Mesothelial cell of epicardium (in vitro differentiated cells): ENCODE results near the gene CLDND1. TPM values are rescaled to one million over a fixed set of nuclear protein-coding genes. Genes with fewer than 3 reads are reported as not detected.

Source experiments
- DNase-seq, 2 experiments: peaks; one replicate each; pipeline ENCODE4 v3.0.0; 2021; ENCODE audit warnings: low spot score in 2 of 2; ENCODE audit not compliant: unreplicated experiment in 2 of 2
- H3K27ac Mint-ChIP-seq: 2 replicates; pipeline ENCODE4 v1.8.0; 2021; ENCODE audit warnings: mixed read lengths
- H3K27me3 Mint-ChIP-seq: 2 replicates; pipeline ENCODE4 v1.8.0; 2021; ENCODE audit warnings: low read depth, mixed read lengths
- H3K36me3 Mint-ChIP-seq: 2 replicates; pipeline ENCODE4 v1.8.0; 2021; ENCODE audit warnings: mixed read lengths
- H3K4me1 Mint-ChIP-seq: 2 replicates; pipeline ENCODE4 v1.8.0; 2021; ENCODE audit warnings: mixed read lengths
- H3K4me3 Mint-ChIP-seq: 2 replicates; pipeline ENCODE4 v1.8.0; 2021; ENCODE audit warnings: mild to moderate bottlenecking, moderate library complexity, mixed read lengths
- H3K9me3 Mint-ChIP-seq: 2 replicates; pipeline ENCODE4 v1.8.0; 2021; ENCODE audit warnings: mixed read lengths
- total RNA-seq: library from RNA; stranded (reverse); gene quantifications from 3 replicates; pipeline ENCODE4 v1.2.1, GENCODE V29; 2021
- TF ChIP-seq, protein P1 (sequence below): fragments of 200-600 bp; sonication (generic); IDR thresholded peaks from one replicate; pipeline ENCODE4 v1.5.0; 2021; ENCODE audit warnings: antibody characterized with exemption; ENCODE audit not compliant: unreplicated experiment

Gene CLDND1
- total RNA-seq, 1 donor from 2014 or later, result 89.0 TPM

DNA sequence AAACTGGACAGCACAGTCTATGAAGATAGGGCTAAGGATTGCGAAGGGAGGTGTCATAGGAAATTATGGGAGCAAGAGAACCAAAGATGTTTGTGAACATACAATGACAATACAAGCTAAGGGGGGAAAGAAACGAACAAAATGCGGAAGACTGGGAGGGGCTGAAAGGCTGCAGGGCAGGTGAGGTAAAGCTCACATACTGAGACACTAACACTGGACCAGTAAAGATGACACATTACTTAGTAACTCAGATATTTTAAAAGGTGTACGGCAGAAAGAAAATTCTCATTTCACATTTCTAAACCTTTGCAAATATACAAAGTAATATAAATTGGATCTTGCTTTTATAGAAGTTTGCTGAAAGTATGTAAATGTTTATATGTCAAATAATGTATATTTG is 10.1 kb downstream of the CLDND1 start:
- H3K4me3 Mint-ChIP-seq, result no peak overlapping the region

DNA sequence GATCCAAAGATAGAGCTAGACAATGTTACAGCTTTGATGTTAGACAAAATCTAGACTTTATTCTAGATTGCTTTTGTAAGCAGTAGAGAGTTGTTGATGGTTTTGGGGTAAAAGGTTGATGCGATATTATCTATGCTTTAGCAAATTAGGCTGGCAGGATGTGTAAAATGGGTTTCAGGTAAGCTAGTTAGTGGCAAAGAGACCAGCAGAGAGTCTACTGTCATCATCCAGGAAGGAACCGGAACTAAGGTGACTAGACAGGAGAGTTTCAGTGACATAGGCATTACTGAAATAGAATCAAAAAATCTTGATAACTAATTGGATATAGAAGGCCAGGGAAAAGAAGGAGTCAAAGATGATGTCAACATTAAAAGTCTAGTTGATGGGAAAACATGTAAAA is 14.1 kb downstream of the CLDND1 start:
- TF ChIP-seq, protein P1, sequence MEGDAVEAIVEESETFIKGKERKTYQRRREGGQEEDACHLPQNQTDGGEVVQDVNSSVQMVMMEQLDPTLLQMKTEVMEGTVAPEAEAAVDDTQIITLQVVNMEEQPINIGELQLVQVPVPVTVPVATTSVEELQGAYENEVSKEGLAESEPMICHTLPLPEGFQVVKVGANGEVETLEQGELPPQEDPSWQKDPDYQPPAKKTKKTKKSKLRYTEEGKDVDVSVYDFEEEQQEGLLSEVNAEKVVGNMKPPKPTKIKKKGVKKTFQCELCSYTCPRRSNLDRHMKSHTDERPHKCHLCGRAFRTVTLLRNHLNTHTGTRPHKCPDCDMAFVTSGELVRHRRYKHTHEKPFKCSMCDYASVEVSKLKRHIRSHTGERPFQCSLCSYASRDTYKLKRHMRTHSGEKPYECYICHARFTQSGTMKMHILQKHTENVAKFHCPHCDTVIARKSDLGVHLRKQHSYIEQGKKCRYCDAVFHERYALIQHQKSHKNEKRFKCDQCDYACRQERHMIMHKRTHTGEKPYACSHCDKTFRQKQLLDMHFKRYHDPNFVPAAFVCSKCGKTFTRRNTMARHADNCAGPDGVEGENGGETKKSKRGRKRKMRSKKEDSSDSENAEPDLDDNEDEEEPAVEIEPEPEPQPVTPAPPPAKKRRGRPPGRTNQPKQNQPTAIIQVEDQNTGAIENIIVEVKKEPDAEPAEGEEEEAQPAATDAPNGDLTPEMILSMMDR, result no peak
- Mint-ChIP-seq H3K36me3 (peaks cover 5% of the 10 kb centered on the region), H3K27ac (no peak overlapping the region), H3K4me1 (peaks cover 8% of the 10 kb centered on the region), H3K4me3 (no peak overlapping the region), H3K27me3 (no peaks in the 10 kb centered on the region), H3K9me3 (peaks cover 10% of the 10 kb centered on the region)
- DNase-seq, result no peak

More for the DNA sequence above, 10.1 kb downstream of the CLDND1 start:
- Mint-ChIP-seq H3K27me3 (no peaks in the 10 kb centered on the region), H3K9me3 (no peaks in the 10 kb centered on the region), H3K36me3 (peaks cover 11% of the 10 kb centered on the region), H3K4me1 (no peaks in the 10 kb centered on the region), H3K27ac (no peak overlapping the region)
- DNase-seq, result no peak
- TF ChIP-seq, protein P1, result no peak

DNA sequence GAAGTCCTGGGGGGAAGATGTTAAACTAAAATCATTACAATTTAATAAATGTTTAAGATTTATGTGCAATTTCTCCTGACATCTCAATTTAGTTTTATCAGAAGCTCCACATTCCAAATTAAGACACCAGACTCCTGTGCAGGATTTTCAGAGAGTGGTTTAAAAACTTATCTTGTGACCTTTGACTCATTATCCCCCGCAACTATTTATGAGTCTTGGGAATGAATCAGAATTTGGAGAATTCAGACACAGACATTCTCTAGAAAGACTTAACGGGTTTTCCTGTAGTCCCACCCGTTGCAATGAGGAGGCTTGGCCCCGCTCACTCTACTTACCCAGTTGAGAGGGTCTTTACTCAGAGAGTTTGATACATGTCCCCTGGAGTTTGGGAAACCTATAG is 18.2 kb downstream of the CLDND1 start:
- no peak for DNase-seq
- peaks cover 10% of the 10 kb centered on the region for H3K9me3 Mint-ChIP-seq
- peaks cover 2% of the 10 kb centered on the region for H3K36me3 Mint-ChIP-seq
- TF ChIP-seq, protein P1, result no peak
- no peaks in the 10 kb centered on the region for H3K27me3 Mint-ChIP-seq
- H3K4me1 Mint-ChIP-seq, result peaks cover 21% of the 10 kb centered on the region
- no peak overlapping the region for H3K27ac Mint-ChIP-seq
- no peak overlapping the region for H3K4me3 Mint-ChIP-seq

DNA sequence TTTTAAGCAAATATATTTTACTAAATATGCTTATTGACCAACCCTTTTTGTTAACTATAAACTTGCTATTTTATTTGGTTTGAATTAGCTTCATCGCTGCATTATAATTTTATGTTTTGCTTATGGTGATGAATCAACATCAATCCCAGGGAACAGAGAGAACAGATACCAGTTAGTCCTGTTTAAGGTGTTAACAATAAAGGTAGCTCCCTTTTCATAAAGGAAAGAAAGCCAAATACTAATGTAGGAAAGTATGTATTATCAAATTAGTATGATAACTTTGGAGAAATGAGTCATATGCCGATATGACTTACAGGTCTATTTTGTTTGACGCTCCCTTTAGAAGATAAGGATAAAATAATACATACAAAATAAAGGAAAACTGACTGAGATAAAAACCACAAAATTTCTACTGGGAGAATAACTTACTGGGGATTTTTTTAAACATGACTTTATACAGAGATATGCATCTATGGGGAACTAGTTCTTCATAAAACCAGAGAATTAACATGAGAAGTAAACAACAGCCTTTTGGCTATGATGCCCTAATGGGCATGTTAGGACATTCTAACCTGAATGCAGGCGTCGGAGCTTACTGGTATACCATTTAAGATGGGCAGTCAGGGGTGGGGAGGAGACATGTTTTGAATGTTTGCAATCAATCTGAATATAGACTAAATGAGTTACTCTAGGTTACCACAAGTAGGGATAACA is 20.7 kb downstream of the CLDND1 start:
- Mint-ChIP-seq H3K4me3 (no peak overlapping the region), H3K4me1 (peaks cover 21% of the 10 kb centered on the region), H3K36me3 (peaks cover 2% of the 10 kb centered on the region), H3K9me3 (peaks cover 9% of the 10 kb centered on the region), H3K27me3 (peaks cover 4% of the 10 kb centered on the region), H3K27ac (no peak overlapping the region)
- no peak for DNase-seq
- TF ChIP-seq, protein P1, result no peak

DNA sequence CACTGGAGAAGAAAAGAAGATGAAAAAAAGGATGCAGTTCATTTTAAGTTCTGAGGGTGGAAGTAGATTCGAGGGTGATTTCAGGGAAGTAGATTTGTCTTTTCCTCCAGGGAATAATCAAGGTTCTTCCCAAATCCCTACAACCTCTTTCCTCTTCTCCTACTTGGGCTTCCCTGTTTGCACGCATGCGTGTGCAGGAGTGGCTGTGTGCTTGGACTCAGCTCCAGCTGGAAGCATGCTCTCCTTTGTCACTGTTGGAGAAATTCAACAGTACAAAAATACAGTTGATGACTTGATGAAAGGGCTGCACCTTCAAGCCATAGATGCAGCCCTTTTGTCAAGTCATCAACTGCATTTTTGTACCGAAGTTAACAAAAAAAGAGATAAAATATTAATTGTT is 21.4 kb downstream of the CLDND1 start:
- no peak for DNase-seq

More for the DNA sequence above, 21.4 kb downstream of the CLDND1 start:
- Mint-ChIP-seq H3K27ac (no peak overlapping the region), H3K27me3 (peaks cover 5% of the 10 kb centered on the region), H3K36me3 (peaks cover 2% of the 10 kb centered on the region), H3K4me3 (no peak overlapping the region), H3K4me1 (peaks cover 21% of the 10 kb centered on the region), H3K9me3 (peaks cover 4% of the 10 kb centered on the region)
- TF ChIP-seq, protein P1, result no peak
